Mononuclear cell (primary cell): ENCODE results near the gene RUBCN. TPM values are rescaled to one million over a fixed set of nuclear protein-coding genes. Genes with fewer than 3 reads are reported as not detected.
"Not testable (repeated sequence)": the region's sequence is repeated elsewhere in the genome, so short reads cannot be mapped to it uniquely, and the experiment has no call there.

ENCODE experiments used
- H3K27me3 ChIP-seq: 2 replicates; pipeline ENCODE4 v1.6.0; 2011; ENCODE audit warnings: low read length, control low read depth; ENCODE audit not compliant: insufficient read depth
- H3K4me1 ChIP-seq: 2 replicates; pipeline ENCODE4 v1.5.1; 2011; ENCODE audit warnings: mild to moderate bottlenecking, low read length, control low read depth; ENCODE audit not compliant: insufficient read depth
- H3K4me3 ChIP-seq: 2 replicates; pipeline ENCODE4 v1.5.1; 2011; ENCODE audit warnings: mild to moderate bottlenecking, low read length, moderate library complexity
- H3K9me3 ChIP-seq: 2 replicates; pipeline ENCODE4 v1.5.1; 2011; ENCODE audit warnings: low read depth, mild to moderate bottlenecking, control low read depth, low read length
- total RNA-seq: library from RNA; depleted of rRNA; stranded (reverse); fragments of >200 nt; gene quantifications from one replicate; pipeline ENCODE4 v1.2.3, GENCODE V29; 2012

The RUBCN gene
- total RNA-seq, 1 donor, result 36.7 TPM

DNA sequence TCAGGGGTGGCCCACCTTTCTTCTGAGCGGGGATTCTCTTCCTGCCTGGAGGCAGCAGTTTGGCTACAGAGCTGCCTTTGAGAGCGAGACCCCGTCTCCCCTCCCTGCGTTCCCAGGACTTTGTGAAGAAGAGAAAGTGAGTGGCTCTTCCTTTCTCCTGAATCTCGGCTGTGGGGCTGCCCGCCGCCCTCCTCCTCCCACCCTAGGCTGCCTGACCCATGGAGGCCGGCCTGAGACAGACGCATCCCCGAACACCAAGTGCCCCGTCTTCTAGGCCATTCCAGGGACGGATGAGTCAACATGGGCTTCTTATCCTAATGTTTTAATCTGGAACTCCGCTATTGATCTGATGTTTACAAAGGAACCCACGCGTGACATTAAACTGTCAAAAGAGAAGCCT is 74.8 kb downstream of the RUBCN start:
- H3K4me1 ChIP-seq, result not testable (repeated sequence)

DNA sequence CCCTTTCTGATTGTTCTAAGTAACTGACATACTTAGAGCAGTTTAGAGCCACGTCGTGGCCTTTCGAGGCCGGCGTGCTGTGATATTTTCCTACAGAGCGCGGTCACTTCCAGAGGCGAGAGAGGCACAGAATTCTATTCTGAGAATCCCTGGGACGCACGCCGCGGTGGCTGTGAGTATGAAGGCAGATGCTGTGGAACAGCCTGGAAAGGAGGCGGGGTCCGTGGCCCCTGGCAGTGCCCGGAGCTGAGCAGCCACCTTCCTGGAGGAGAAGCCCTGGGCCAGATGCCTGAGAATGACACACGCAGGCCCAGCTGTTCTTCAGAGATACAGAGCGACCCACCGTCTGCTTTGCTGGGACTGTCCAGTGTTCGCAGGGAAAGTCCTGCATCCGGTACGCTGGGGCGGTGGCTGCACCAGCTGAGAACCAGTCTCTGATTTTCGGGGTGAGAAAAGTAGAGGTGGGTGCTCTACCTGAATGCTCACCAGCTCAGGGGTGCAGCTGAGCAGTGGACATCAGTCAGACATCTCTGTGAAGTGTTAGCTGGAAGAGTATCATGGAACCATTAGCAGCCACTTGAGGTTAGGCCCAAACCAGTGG is 75.4 kb downstream of the RUBCN start:
- not testable (repeated sequence) for H3K27me3 ChIP-seq, H3K4me1 ChIP-seq, H3K9me3 ChIP-seq, H3K4me3 ChIP-seq

More for the DNA sequence above, 74.8 kb downstream of the RUBCN start:
- H3K9me3 ChIP-seq, H3K4me3 ChIP-seq, H3K27me3 ChIP-seq: not testable (repeated sequence)

DNA sequence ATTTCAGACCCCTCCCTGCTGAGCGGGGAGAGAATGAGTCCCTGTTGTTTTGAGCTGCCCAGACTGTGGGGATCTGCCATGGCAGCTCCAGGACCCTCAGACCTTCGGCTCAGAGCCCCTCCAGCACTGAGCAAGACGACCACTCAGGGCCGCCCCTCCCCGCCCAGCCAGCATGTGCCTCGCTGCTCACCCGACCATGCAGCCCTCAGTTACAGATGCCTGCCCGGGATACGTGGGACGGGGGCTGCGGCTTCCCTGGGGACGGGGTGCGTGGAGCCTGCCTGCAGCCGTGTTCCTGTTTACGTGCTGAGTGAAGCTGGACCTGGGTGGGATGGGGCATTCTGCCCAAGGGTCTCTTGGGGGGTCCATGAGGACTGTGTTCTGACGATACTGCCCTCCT is 77.0 kb downstream of the RUBCN start:
- H3K4me1 ChIP-seq, H3K4me3 ChIP-seq, H3K27me3 ChIP-seq, H3K9me3 ChIP-seq: not testable (repeated sequence)

DNA sequence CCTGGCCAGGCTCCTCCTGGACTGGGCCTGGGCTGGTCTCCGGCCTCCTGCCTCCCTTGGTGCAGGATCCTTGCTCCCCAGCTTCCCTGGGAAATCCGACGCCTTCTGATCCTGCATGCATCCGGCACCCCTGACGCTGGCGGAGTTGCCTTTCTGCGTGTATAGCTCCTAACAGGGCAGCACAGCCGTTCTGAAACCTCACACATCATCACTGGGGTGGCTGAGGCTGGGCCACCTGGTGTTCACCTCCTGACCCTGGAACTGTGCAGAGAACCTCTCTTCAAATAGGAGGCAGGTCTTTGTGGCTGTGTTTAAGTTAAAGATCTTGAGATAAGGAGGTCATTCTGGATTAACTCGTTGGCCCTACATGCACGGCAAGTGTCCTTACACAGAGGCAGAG is 77.6 kb downstream of the RUBCN start:
- not testable (repeated sequence) for H3K4me1 ChIP-seq, H3K4me3 ChIP-seq, H3K27me3 ChIP-seq, H3K9me3 ChIP-seq

DNA sequence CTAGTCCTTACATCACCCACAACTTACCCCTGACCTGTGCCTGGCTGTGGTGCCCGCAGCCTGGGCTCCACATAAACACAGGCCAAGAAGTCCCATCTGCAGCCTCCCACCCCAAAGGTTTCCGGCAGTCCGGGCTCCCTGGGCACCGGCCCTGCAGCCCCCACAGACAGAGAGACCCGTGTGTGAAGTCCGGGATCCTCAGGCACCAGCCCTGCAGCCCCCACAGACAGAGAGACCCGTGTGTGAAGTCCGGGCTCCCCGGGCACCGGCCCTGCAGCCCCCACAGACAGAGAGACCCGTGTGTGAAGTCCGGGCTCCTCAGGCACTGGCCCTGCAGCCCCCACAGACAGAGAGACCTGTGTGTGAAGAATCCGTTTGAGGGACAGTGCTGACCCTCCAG is 78.0 kb downstream of the RUBCN start:
- not testable (repeated sequence) for H3K4me1 ChIP-seq, H3K4me3 ChIP-seq, H3K27me3 ChIP-seq, H3K9me3 ChIP-seq

DNA sequence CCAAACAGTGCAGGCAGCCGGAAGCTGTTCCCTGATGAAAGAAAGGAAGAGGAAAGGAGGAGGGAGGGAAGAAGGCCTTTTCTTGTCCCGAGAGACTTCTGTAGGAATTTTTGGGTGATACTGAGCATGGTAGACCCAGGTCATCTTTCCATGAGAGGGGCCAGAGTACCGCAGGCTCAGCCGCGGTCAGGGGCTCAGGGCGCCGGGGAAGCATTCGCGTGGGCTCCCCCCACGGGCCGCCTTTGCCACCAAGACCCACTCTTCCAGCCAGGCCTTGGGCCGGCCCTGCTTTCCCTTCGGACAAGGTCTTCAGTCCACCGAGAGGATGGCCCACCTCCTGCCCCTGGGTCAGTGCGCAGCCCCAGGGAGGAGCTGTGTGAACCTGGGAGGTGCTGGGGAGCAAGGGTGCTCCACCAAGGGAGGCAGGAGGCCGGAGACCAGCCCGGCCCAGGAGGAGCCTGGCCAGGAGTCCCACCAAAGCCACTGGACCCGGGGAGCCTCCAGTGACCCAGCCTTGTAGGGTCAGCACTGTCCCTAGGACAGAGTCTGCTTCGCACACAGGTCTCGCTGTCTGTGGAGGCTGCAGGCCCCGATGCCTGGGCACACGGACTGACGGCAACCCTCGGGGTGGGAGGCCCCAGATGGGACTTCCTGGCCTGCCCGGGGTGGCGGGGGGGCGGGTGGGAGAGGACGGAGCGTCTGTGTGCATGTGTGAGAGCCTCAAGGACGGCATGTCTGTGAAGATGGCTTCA is 79.0 kb downstream of the RUBCN start:
- H3K9me3 ChIP-seq, H3K4me1 ChIP-seq, H3K27me3 ChIP-seq, H3K4me3 ChIP-seq: not testable (repeated sequence)

DNA sequence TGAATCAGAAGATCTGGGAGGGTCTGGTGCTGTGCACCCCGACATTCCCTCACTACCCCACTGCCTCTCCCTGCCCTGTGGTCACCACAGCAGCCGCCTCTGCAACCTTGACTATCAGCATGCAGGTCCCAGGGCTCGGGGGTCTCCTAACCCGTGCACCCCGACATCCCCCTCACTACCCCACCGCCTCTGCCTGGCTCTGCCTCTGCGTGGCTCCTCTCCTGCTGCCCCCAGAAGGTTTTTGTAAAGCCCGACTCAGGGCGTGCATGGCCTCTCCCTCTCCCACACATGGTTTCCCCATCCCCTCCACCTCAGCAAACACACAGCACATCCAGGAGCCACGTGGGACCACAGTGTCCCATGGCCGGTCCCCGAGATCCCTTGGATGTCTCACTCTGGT is 79.7 kb downstream of the RUBCN start:
- not testable (repeated sequence) for H3K4me1 ChIP-seq, H3K9me3 ChIP-seq, H3K4me3 ChIP-seq, H3K27me3 ChIP-seq

DNA sequence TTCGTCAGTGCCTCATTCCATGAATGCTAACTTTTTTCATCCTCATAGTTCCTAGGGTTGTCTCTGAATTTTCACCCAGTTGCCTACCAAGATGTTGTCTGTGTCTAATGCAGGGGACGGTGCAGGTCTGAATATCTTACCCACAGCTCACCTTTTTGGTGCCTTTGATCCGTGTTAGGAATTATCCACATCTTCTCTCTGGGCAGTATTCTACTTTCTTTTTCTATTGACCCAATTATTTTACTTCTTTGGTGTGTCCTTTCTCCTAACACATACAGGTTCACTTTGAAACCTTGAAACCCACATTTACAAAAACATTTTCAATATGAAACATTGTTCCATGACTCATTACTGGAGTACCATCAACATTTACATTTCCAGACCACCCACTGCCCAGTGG is 80.6 kb downstream of the RUBCN start:
- not testable (repeated sequence) for H3K27me3 ChIP-seq, H3K9me3 ChIP-seq, H3K4me1 ChIP-seq, H3K4me3 ChIP-seq

DNA sequence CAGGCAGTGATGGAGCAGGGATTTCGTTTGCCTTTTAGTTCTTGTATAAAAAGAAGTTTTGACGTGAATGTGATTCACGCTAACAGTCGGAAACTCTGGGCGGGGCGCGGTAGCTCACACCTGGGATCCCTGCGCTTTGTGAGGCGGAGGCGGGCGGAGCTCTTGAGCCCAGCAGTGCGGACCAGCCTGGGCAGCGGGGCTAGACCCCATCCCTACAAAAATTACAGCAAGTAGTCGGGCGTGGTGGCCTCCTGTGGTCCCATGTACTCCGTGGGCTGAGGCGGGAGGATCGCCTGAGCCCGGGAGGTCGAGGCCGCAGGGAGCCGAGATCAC is 81.7 kb downstream of the RUBCN start:
- H3K9me3 ChIP-seq, H3K4me1 ChIP-seq, H3K4me3 ChIP-seq, H3K27me3 ChIP-seq: not testable (repeated sequence)

DNA sequence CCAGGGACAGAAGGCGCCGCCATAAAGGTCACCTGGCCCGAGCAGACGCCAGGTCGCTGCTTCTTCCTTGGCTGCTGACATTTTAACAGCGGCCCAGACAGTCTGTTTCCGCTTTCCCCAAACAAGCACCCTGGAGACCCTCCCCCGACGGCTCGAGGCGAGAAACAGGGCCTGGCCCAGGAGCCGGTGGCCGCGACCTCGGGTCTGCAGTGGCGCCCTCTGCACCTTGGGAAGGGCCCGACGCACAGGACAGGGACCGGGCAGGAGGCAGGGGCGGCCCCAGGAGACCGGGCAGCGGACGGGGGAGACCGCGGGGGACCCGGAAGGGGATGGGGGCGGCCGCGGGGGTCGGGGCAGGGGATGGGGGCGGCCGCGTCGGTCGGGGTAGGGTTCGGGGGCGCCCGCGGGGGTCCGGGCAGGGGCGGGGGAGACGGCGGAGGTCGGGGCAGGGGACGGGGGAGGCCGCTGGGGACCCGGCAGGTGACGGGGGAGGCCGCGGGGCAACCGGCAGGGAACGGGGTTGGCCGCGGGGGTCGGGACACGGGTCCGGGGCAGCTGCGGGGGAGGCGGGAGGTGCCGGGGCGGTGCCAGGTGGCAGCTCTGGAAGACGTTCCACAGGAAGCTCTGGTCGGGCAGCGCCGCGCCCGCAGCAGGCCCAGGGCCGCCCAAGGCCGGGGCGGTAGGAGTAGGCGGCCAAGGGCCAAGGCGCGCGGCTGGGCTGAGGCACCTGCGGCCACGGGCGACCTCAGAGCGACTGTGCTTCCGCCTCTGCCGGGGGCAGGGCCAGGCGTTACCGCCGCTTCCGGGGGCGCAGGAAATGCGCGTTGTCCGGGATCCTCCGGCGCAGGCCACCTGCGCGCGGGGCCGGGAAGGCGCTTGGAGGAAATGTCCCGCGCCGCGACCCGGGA is 82.4 kb downstream of the RUBCN start:
- H3K4me1 ChIP-seq, H3K4me3 ChIP-seq, H3K9me3 ChIP-seq, H3K27me3 ChIP-seq: not testable (repeated sequence)

DNA sequence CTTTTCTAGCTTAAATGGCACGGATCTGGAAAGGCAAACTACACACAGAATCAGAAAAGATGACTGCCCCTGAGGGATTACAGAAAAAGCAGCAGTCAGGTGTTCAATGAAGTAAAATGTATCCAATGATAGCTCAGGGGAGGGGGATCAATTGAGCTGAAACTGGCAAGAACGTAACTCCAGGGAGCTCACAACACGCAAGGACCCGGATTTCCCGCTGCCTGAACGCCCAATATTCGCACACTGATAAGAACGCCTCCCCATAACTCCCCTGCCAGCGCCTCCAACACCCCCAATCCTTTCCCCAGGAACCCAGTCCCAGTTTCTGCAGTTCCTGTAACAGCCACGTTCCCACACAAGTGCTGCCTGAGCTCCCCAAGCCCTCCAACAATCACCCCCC is 83.8 kb downstream of the RUBCN start:
- not testable (repeated sequence) for H3K4me1 ChIP-seq, H3K4me3 ChIP-seq, H3K9me3 ChIP-seq, H3K27me3 ChIP-seq

DNA sequence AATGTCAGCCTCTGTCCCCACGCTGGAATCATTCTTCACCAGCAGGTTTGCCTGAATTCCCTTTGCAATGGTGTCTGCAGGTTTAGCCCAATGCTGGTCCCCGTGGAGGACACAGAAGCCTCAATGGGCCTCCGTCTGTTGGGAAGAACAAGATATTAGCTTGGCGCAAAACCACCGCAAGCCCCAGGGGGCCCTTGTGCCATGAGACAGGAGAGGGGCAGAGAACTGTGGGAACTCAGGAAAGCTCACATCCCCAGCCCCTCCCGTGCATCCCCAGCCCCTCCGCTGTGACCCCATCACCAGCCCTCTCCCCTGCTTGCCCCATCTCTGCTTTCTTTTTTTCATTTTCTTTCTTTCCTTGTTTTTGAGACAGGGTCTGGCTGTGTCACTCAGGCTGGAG is 89.1 kb downstream of the RUBCN start:
- H3K4me3 ChIP-seq, H3K4me1 ChIP-seq, H3K27me3 ChIP-seq, H3K9me3 ChIP-seq: not testable (repeated sequence)

DNA sequence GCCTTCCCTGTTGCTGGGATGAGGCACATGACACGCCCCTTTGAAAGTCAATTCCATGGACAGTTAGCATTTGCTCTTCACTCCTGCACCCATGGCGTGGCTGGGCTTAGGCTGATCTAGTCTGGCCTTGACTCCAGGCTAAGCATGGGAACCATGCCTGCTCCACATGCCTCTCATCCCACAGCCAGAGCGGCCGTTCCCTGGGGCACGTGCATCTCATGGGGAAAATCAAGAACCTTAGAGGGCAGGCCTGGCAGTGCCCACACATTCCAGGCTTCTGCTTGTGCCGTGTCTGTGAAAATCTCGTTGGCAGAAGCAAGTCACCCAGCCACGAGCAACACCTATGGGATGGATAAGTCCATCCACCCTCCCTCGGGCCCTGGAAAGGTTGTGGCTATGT is 89.5 kb downstream of the RUBCN start:
- H3K9me3 ChIP-seq, H3K4me3 ChIP-seq, H3K27me3 ChIP-seq, H3K4me1 ChIP-seq: not testable (repeated sequence)

DNA sequence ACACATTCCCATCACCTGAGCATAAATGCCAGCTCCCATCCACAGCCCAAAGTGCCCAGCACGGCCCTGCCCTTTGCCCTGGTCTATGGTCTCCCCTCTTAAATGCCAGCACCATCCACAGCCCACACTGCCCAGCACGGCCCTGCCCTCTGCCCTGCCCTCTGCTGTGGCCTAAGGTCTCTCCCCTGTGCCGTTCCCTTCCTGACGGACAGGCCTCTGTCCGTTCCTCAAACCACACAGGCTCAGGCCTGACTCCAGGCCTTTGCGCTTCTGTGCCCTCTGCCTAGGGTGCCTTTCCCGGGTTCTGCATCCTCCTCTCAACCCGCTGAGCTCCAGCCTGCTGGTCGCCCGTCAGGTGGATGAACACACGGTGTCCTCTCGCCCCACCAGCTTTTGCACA is 90.4 kb downstream of the RUBCN start:
- not testable (repeated sequence) for H3K27me3 ChIP-seq, H3K9me3 ChIP-seq, H3K4me1 ChIP-seq, H3K4me3 ChIP-seq

DNA sequence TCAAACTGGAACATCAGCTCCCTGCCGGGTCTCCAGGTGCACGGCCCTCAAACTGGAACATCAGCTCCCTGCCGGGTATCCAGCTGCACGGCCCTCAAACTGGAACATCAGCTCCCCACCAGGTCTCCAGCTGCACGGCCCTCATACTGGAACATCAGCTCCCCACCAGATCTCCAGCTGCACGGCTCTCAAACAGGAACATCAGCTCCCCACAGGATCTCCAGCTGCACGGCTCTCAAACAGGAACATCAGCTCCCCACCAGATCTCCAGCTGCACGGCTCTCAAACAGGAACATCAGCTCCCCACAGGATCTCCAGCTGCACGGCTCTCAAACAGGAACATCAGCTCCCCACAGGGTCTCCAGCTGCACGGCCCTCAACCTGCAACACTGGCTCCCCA is 99.1 kb downstream of the RUBCN start:
- not testable (repeated sequence) for H3K27me3 ChIP-seq, H3K9me3 ChIP-seq, H3K4me3 ChIP-seq, H3K4me1 ChIP-seq

DNA sequence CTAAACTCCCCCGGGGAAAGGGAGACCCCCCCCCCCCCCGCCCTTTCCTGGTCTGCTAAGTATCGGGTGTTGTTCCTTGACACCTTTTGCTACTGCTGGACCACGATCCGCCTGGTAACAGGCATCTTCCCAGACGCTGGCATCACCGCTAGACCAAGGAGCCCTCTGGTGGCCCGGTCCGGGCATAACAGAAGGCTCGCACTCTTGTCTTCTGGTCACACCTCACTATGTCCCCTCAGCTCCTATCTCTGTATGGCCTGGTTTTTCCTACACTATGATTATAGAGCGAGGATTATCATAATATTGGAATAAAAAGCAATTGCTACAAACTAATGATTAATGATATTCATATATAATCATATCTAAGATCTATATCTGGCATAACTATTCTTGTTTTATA is 104.7 kb downstream of the RUBCN start:
- not testable (repeated sequence) for H3K4me1 ChIP-seq, H3K9me3 ChIP-seq, H3K4me3 ChIP-seq, H3K27me3 ChIP-seq
